Panc1 (cell line): ENCODE data around the gene SSR1. TPM values are rescaled to one million over a fixed set of nuclear protein-coding genes. Genes with fewer than 3 reads are reported as not detected.

Experiments used
- ATAC-seq: fragments of 200-7000 bp; cut with Tn5 transposase; 2 replicates; pipeline ENCODE4 v1.9.1; 2020; ENCODE audit warnings: mild to moderate bottlenecking, moderate library complexity
- BruUV-seq: library from RNA; stranded (reverse); fragments of 400-500 nt; replicated peaks from 2 replicates; lab custom pipeline; 2021; lab: Mats Ljungman, UMichigan
- CTCF ChIA-PET: fragments of 300-600 bp; sonication (Branson Sonifier 250); formaldehyde crosslinking; loops from one replicate; lab custom pipeline; 2022; ENCODE audit warnings: antibody characterized with exemption; lab: Charles Lee
- POLR2A ChIA-PET: fragments of 300-600 bp; sonication (Branson Sonifier 250); formaldehyde crosslinking; loops from one replicate; lab custom pipeline; 2022; ENCODE audit warnings: antibody characterized with exemption; lab: Charles Lee
- DNase-seq: peaks from one replicate; pipeline ENCODE4 v3.0.0-alpha.2; 2010; ENCODE audit warnings: low read depth, low spot score
- H3K27ac ChIP-seq: 2 replicates; pipeline ENCODE4 v1.5.1; 2011; ENCODE audit warnings: mild to moderate bottlenecking, low read length, inconsistent platforms
- H3K27me3 ChIP-seq: fragments of 200-500 bp; sonication (Bioruptor generic); 2 replicates; pipeline ENCODE4 v1.6.0; 2014; ENCODE audit warnings: low read length, inconsistent platforms; ENCODE audit not compliant: control insufficient read depth, insufficient read depth
- H3K36me3 ChIP-seq: fragments of 200-500 bp; sonication (Bioruptor generic); 2 replicates; pipeline ENCODE4 v1.5.1; 2014; ENCODE audit warnings: inconsistent platforms, mild to moderate bottlenecking, low read length, moderate library complexity; ENCODE audit not compliant: control insufficient read depth, insufficient read depth
- H3K4me1 ChIP-seq: 2 replicates; pipeline ENCODE4 v1.5.1; 2011; ENCODE audit warnings: inconsistent platforms, mild to moderate bottlenecking, low read length, moderate library complexity; ENCODE audit not compliant: control insufficient read depth, insufficient read depth
- H3K4me3 ChIP-seq, 2 experiments: 2 replicates each; pipeline ENCODE4 v1.5.1; 2011 to 2012; ENCODE audit warnings: low read depth in 2 of 2, low read length in 2 of 2, mild to moderate bottlenecking in 2 of 2, inconsistent platforms in 1 of 2, moderate library complexity in 1 of 2
- H3K9me3 ChIP-seq: fragments of 200-500 bp; sonication (Bioruptor generic); 2 replicates; pipeline ENCODE4 v1.5.1; 2014; ENCODE audit warnings: low read depth, mild to moderate bottlenecking, inconsistent platforms, low read length, moderate library complexity; ENCODE audit not compliant: control insufficient read depth, insufficient read depth
- POLR2AphosphoS5 ChIP-seq: IDR thresholded peaks from 2 replicates; pipeline ENCODE4 v1.6.1; 2012; ENCODE audit warnings: mild to moderate bottlenecking, low read depth, low read length, moderate library complexity
- SIN3A ChIP-seq: IDR thresholded peaks from 2 replicates; pipeline ENCODE4 v1.6.1; 2012; ENCODE audit warnings: low read depth, mild to moderate bottlenecking, low read length, moderate library complexity, borderline replicate concordance; ENCODE audit not compliant: insufficient read depth
- TCF7L2 ChIP-seq: IDR thresholded peaks from 2 replicates; pipeline ENCODE4 v1.6.1; 2011; ENCODE audit warnings: mild to moderate bottlenecking, low read depth, low read length, inconsistent platforms
- in situ Hi-C: cut with HindIII; loops from 2 replicates; pipeline ENCODE4 v1.10.0; 2016; ENCODE audit warnings: low sequenced_read_pairs, low pct_unique_long_range_greater_than_20kb
- intact Hi-C: fragments of 100-400 bp; cut with micrococcal nuclease; formaldehyde crosslinking; loops from one replicate; pipeline ENCODE4 v1.10.0; 2022; ENCODE audit not compliant: unreplicated experiment
- total RNA-seq: library from RNA; stranded (reverse); gene quantifications from one replicate; pipeline ENCODE4 v1.2.1, GENCODE V29; 2021; ENCODE audit not compliant: unreplicated experiment
- TF ChIP-seq, protein P1 (sequence below), 2 experiments: IDR thresholded peaks; 2 replicates each; pipeline ENCODE4 v1.6.1; 2011 to 2012; ENCODE audit warnings: low read depth in 2 of 2, control low read depth in 1 of 2, low read length in 1 of 2, mild to moderate bottlenecking in 1 of 2, moderate library complexity in 1 of 2; ENCODE audit not compliant: insufficient read depth in 1 of 2
- TF ChIP-seq, protein P2 (sequence below): fragments of 450-650 bp; IDR thresholded peaks from 2 replicates; pipeline ENCODE4 v1.5.1; 2017; ENCODE audit warnings: mild to moderate bottlenecking

The SSR1 gene
- total RNA-seq, 1 experiment from 2014 or later = 119 TPM

DNA sequence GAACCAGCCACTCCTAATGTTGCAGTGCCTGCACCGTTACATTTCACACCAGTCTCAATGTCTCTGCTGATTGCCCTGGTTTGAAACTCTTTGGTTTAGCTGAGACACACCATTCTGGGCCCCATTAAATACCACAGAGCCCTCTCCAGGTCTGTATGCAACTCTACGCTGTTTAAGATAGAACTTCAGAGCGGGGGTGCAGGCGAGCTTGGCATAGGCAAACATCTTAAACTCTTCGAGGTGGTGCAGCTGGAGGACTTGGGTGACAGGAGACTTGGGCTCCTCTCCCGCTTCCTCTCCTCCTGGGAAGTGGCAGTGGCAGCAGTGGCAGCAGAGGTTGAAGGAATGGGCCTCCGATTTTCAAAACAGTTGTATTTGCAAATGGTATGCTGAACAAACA is 18.5 kb upstream of the SSR1 start:
- ChIA-PET CTCF (no interaction called here), POLR2A (no interaction called here)
- TF ChIP-seq SIN3A (no peak), TCF7L2 (no peak), POLR2AphosphoS5 (no peak)
- TF ChIP-seq, protein P1, sequence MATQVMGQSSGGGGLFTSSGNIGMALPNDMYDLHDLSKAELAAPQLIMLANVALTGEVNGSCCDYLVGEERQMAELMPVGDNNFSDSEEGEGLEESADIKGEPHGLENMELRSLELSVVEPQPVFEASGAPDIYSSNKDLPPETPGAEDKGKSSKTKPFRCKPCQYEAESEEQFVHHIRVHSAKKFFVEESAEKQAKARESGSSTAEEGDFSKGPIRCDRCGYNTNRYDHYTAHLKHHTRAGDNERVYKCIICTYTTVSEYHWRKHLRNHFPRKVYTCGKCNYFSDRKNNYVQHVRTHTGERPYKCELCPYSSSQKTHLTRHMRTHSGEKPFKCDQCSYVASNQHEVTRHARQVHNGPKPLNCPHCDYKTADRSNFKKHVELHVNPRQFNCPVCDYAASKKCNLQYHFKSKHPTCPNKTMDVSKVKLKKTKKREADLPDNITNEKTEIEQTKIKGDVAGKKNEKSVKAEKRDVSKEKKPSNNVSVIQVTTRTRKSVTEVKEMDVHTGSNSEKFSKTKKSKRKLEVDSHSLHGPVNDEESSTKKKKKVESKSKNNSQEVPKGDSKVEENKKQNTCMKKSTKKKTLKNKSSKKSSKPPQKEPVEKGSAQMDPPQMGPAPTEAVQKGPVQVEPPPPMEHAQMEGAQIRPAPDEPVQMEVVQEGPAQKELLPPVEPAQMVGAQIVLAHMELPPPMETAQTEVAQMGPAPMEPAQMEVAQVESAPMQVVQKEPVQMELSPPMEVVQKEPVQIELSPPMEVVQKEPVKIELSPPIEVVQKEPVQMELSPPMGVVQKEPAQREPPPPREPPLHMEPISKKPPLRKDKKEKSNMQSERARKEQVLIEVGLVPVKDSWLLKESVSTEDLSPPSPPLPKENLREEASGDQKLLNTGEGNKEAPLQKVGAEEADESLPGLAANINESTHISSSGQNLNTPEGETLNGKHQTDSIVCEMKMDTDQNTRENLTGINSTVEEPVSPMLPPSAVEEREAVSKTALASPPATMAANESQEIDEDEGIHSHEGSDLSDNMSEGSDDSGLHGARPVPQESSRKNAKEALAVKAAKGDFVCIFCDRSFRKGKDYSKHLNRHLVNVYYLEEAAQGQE (IDR thresholded peaks at IDR 0.05; ENCODE audit: insufficient read depth in 1 of 2, low read depth in 2 of 2, low read length in 1 of 2) = no peak
- TF ChIP-seq, protein P2, sequence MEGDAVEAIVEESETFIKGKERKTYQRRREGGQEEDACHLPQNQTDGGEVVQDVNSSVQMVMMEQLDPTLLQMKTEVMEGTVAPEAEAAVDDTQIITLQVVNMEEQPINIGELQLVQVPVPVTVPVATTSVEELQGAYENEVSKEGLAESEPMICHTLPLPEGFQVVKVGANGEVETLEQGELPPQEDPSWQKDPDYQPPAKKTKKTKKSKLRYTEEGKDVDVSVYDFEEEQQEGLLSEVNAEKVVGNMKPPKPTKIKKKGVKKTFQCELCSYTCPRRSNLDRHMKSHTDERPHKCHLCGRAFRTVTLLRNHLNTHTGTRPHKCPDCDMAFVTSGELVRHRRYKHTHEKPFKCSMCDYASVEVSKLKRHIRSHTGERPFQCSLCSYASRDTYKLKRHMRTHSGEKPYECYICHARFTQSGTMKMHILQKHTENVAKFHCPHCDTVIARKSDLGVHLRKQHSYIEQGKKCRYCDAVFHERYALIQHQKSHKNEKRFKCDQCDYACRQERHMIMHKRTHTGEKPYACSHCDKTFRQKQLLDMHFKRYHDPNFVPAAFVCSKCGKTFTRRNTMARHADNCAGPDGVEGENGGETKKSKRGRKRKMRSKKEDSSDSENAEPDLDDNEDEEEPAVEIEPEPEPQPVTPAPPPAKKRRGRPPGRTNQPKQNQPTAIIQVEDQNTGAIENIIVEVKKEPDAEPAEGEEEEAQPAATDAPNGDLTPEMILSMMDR = no peak
- no TSS peak for BruUV-seq
- Histone ChIP-seq H3K4me3 (no peak overlapping the region), H3K9me3 (no peaks in the 10 kb centered on the region), H3K4me1 (no peaks in the 10 kb centered on the region), H3K27ac (no peak overlapping the region), H3K27me3 (no peaks in the 10 kb centered on the region), H3K36me3 (no peaks in the 10 kb centered on the region)
- in situ Hi-C loops (no loop called here), intact Hi-C loops (no loop called here)
- ATAC-seq (no peak), DNase-seq (no peak)

DNA sequence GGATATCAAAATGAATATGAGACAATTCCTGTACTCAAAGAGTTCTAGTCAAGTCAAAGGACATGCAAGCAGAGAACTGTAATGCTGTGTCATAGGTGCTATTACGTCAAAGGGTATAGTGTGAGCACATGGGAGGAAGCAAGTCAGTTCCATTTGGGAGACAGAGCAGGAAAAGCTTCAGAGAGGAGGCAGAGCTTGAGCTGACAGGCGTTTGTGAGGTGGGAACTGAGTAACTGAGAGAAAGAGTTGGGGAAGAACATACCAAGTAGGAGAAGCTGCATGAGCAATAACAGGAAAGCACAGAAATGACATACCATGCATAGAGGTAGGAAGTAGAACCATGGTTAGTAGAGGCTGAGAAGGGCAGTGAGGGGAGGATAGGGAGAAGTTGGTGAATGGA is 15.2 kb upstream of the SSR1 start:
- BruUV-seq = no TSS peak
- in situ Hi-C loops = no loop called here
- H3K36me3 ChIP-seq = no peaks in the 10 kb centered on the region
- TF ChIP-seq TCF7L2 (no peak), SIN3A (no peak), POLR2AphosphoS5 (no peak)
- TF ChIP-seq, protein P1 (IDR thresholded peaks at IDR 0.05; ENCODE audit: insufficient read depth in 1 of 2, low read depth in 2 of 2, low read length in 1 of 2) = no peak
- TF ChIP-seq, protein P2 = no peak
- ChIA-PET CTCF (interaction anchor here (0.7 kb wide), 1 partner anchor 12 kb away, joined by 3 read pairs; no protein-coding TSS in a partner anchor), POLR2A (no interaction called here)
- H3K27me3 ChIP-seq = peaks cover 2% of the 10 kb centered on the region; the same call in 1 of the 2 replicates
- DNase-seq (no peak), ATAC-seq (no peak)
- intact Hi-C loops = no loop called here
- H3K9me3 ChIP-seq = no peaks in the 10 kb centered on the region
- no peak overlapping the region for H3K4me3 ChIP-seq
- H3K4me1 ChIP-seq = no peaks in the 10 kb centered on the region
- H3K27ac ChIP-seq = no peak overlapping the region
